GM20000 (cell line): ENCODE measurements around the gene CENPQ.
A peak's percentile ranks its signal among the peaks of the same experiment; 100 is the strongest.

Experiments used
- DNase-seq: peaks from one replicate; pipeline ENCODE4 v3.0.0; 2012; ENCODE audit warnings: low spot score
- TF ChIP-seq, protein P1 (sequence below): IDR thresholded peaks from 2 replicates; pipeline ENCODE4 v1.5.1; 2012; ENCODE audit warnings: mild to moderate bottlenecking, control low read depth; ENCODE audit errors: extremely low read depth, missing control alignments

CENPQ gene

DNA sequence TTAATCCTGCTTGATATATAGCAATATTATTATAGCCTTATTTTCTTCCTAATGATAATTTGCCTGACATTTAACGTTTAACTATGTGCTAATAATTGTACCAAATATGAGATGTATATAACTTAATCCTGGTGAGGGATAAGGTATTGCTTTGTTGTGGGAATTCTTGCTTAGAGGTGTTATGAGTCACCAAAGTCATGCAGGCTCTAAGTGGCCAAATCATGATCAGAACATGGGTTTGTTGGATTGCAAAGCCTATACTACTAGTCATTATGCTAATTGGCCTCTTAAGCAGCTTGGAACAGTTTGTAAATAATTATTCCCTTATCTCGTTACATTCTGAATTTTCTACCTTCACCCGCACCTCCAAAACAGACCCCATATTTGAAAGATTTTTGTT lies 65.4 kb downstream of the CENPQ start:
- DNase-seq, result no peak
- TF ChIP-seq, protein P1, sequence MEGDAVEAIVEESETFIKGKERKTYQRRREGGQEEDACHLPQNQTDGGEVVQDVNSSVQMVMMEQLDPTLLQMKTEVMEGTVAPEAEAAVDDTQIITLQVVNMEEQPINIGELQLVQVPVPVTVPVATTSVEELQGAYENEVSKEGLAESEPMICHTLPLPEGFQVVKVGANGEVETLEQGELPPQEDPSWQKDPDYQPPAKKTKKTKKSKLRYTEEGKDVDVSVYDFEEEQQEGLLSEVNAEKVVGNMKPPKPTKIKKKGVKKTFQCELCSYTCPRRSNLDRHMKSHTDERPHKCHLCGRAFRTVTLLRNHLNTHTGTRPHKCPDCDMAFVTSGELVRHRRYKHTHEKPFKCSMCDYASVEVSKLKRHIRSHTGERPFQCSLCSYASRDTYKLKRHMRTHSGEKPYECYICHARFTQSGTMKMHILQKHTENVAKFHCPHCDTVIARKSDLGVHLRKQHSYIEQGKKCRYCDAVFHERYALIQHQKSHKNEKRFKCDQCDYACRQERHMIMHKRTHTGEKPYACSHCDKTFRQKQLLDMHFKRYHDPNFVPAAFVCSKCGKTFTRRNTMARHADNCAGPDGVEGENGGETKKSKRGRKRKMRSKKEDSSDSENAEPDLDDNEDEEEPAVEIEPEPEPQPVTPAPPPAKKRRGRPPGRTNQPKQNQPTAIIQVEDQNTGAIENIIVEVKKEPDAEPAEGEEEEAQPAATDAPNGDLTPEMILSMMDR, result no peak

DNA sequence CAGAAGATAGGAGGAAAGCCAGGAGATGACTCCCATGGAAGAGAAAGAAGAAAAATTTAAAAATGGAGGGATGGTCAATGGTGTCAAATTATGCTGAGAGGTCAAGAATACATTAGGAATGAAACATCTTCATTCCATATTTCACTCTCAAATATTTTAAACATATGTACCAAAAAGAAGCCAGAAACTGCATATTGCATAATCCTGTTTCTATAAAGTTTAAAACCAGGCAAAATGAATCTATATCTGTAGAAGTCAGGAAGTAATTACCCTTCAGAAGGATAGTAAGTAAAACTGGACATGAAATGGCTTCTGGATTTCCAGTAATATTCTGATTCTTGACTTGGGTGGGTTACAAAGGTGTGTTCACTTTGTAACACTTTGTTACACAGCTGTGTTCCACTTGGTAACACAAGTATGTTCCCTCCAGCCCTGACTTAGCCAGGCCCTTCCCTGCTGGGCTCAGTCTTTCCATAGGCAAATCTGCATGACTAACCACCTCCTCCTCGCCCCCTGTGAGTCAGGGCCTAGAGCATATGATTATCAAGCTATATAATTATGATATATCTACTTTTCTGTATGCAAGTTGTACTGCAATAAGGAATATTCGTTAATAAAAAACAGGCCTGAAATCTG lies 67.1 kb downstream of the CENPQ start:
- DNase-seq, result no peak

DNA sequence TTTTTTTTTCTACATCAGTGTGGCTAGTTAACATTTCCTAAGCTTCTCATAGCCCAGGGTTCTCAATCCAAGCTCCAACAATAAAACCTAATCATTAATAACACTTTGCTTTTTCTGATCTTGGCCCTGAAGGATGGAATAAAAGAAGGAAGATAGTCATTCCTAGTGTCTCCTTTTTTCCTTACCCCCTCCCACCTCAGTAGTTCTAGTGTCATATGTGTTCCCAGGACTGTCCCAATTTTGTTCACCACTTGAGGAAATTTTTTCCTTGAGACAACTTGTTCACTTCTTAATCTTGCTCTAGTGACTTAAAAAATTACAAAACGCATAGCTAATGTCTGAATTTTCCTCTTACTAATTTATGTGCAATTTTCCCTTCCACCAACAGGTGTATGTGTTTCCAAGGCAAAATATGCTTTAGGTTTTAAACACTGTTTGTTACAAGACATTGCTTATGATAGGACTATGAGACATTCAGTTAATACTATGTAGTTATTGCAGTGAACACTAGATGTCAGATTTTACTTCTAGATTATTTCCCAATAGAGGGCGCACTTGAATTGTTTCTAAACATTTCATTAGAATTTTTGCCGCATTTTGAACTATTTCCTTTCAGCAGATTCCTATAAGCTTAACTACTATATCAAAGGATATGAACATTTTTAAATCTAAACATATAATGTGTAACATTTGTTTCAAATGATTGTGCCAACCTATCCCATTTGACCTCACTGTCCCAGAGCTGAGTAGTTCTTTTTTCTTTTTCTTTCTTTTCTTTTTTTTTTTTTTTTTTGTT lies 68.8 kb downstream of the CENPQ start:
- TF ChIP-seq, protein P1, result peak; percentile 61
- peak; percentile 38 for DNase-seq

More for the DNA sequence above, 67.1 kb downstream of the CENPQ start:
- TF ChIP-seq, protein P1, result no peak

DNA sequence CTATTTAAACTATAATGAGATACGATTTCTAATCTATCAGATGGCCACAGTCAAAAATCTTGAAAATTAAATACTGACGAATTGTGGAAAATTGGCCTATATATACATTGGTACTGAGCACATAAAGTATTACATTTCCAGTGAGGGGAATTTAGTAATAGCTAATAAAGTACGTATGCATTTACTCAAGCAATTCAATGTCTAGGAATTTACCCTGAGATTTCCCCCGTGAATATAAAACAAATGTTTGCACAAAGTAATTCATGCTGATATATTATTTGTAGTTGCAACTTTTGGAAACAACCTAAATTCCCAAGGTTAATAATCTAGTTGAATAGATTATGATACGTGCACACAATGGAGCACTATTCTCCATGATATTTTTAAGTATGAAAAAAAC lies 72.6 kb downstream of the CENPQ start:
- TF ChIP-seq, protein P1, result no peak
- DNase-seq, result no peak

DNA sequence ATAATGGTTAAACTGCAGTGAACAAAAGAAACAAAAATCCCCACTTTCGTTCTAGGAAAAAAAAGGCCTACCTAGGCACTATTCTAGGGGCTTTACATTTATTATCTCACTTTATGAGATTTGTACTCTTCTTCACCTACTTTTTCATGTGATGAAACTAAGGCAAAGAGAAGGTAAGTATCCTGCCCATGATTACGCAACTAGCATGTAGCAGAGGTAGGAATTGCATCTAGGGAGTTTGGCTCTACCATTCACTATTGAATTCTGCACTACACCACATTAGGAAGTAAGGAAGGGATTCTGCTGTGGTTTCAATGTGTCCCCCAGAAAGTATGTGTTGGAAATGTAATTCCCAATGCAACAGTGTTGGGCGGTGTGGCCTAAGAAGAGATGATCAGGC lies 75.9 kb downstream of the CENPQ start:
- no peak for DNase-seq
- TF ChIP-seq, protein P1, result no peak

DNA sequence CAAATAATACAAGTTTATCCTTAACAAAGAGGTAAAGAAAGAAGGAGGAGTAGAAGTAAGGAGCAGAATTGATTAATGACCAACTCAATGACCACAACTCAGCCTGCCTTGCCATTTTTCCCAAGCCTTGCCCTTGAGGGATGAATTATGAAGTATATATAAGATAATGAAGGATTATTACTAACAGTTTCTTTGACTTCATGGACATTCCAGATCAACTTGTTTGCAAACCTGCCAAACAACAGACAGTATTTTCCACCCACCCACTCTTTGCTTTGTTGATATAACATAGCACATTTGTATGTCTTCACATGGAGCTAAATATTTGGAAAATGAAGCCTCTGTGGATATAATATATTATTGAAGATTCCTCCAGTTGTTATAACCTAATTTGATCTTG lies 77.4 kb downstream of the CENPQ start:
- no peak for DNase-seq
- TF ChIP-seq, protein P1, result no peak

DNA sequence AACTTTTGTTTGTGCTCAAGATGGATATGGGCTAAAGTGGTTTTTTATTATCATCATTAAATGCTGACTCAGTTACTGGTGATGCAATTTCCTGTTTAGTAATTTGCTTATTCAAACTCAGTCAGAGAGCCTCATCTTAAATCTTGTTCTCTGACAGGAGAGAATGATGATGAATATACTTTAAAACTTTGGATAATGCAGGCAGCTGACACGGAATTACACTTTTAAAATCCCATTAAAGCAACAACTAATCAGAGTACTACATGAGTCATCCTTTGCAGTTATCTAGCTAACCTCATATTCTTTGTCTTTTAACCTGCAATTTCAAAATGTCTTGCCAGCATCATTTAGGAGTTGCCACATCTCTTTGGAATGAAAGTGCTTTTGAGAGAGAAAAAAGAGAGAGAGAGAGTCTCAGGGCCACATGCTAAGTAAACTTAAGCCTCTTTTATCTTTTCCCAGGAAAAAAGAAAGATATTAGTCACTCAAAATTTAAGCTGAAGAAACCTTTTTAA lies 78.1 kb downstream of the CENPQ start:
- DNase-seq, result no peak
- TF ChIP-seq, protein P1, result no peak
